ENCODE results near the gene CCDC157. TPM values are rescaled to one million over a fixed set of nuclear protein-coding genes. Genes with fewer than 3 reads are reported as not detected.
A peak's percentile ranks its signal among the peaks of the same experiment; 100 is the strongest.

The CCDC157 gene
- total and polyA plus RNA-seq, 9 of the 15 experiments (the other 6 are each of a cell fraction or from before 2014, with no cell fraction given), result 0.04 to 1.3 (median 0.68) TPM

DNA sequence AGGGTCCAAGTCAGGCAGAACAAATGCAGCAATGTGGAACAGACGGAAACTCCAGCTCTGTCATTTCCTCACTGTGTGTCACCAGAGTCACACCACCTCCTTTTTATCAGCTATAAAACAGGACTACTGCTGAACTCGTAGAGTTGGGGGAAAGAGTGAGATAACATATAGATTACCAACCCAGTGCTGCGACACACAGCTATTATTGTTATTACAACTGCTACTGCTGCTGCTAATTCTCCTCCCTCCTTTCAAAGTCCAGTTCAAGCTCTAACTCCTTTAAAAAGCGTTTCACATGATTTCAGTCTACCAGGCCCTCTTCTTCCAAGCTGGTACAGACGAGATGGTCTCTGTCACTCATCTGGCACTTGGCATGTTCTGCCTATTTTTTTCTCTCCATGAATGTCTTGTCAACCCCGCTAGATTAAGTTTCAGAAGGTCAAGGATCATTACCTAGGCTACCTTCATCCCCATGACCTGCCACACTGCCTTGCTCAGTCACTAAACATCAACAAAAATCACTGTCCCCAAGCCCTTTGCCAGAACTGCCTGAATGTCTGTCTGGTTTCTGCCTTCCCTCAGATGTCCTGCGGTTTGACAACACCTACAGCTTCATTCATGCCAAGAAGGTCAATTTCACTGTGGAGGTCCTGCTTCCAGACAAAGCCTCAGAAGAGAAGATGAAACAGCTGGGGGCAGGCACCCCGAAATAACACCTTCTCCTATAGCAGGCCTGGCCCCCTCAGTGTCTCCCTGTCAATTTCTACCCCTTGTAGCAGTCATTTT, 65.1 kb downstream of the CCDC157 start (continued):
- TF ChIP-seq, protein P1, sequence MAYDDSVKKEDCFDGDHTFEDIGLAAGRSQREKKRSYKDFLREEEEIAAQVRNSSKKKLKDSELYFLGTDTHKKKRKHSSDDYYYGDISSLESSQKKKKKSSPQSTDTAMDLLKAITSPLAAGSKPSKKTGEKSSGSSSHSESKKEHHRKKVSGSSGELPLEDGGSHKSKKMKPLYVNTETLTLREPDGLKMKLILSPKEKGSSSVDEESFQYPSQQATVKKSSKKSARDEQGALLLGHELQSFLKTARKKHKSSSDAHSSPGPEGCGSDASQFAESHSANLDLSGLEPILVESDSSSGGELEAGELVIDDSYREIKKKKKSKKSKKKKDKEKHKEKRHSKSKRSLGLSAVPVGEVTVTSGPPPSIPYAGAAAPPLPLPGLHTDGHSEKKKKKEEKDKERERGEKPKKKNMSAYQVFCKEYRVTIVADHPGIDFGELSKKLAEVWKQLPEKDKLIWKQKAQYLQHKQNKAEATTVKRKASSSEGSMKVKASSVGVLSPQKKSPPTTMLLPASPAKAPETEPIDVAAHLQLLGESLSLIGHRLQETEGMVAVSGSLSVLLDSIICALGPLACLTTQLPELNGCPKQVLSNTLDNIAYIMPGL (CRISPR knock-in tag; IDR thresholded peaks at IDR 0.05), result no peak
- no peak for TF ChIP-seq HNRNPUL1 (IDR thresholded peaks at IDR 0.05; ENCODE audit: low read length)
- TF ChIP-seq ARNT (IDR thresholded peaks at IDR 0.05), result peak; percentile 24 to 50; a peak in 2 of 4 replicates
- no peak for TF ChIP-seq U2AF2 (optimal IDR thresholded peaks at IDR 0.05; ENCODE audit: low read depth, low read length)
- TF ChIP-seq, protein P2, sequence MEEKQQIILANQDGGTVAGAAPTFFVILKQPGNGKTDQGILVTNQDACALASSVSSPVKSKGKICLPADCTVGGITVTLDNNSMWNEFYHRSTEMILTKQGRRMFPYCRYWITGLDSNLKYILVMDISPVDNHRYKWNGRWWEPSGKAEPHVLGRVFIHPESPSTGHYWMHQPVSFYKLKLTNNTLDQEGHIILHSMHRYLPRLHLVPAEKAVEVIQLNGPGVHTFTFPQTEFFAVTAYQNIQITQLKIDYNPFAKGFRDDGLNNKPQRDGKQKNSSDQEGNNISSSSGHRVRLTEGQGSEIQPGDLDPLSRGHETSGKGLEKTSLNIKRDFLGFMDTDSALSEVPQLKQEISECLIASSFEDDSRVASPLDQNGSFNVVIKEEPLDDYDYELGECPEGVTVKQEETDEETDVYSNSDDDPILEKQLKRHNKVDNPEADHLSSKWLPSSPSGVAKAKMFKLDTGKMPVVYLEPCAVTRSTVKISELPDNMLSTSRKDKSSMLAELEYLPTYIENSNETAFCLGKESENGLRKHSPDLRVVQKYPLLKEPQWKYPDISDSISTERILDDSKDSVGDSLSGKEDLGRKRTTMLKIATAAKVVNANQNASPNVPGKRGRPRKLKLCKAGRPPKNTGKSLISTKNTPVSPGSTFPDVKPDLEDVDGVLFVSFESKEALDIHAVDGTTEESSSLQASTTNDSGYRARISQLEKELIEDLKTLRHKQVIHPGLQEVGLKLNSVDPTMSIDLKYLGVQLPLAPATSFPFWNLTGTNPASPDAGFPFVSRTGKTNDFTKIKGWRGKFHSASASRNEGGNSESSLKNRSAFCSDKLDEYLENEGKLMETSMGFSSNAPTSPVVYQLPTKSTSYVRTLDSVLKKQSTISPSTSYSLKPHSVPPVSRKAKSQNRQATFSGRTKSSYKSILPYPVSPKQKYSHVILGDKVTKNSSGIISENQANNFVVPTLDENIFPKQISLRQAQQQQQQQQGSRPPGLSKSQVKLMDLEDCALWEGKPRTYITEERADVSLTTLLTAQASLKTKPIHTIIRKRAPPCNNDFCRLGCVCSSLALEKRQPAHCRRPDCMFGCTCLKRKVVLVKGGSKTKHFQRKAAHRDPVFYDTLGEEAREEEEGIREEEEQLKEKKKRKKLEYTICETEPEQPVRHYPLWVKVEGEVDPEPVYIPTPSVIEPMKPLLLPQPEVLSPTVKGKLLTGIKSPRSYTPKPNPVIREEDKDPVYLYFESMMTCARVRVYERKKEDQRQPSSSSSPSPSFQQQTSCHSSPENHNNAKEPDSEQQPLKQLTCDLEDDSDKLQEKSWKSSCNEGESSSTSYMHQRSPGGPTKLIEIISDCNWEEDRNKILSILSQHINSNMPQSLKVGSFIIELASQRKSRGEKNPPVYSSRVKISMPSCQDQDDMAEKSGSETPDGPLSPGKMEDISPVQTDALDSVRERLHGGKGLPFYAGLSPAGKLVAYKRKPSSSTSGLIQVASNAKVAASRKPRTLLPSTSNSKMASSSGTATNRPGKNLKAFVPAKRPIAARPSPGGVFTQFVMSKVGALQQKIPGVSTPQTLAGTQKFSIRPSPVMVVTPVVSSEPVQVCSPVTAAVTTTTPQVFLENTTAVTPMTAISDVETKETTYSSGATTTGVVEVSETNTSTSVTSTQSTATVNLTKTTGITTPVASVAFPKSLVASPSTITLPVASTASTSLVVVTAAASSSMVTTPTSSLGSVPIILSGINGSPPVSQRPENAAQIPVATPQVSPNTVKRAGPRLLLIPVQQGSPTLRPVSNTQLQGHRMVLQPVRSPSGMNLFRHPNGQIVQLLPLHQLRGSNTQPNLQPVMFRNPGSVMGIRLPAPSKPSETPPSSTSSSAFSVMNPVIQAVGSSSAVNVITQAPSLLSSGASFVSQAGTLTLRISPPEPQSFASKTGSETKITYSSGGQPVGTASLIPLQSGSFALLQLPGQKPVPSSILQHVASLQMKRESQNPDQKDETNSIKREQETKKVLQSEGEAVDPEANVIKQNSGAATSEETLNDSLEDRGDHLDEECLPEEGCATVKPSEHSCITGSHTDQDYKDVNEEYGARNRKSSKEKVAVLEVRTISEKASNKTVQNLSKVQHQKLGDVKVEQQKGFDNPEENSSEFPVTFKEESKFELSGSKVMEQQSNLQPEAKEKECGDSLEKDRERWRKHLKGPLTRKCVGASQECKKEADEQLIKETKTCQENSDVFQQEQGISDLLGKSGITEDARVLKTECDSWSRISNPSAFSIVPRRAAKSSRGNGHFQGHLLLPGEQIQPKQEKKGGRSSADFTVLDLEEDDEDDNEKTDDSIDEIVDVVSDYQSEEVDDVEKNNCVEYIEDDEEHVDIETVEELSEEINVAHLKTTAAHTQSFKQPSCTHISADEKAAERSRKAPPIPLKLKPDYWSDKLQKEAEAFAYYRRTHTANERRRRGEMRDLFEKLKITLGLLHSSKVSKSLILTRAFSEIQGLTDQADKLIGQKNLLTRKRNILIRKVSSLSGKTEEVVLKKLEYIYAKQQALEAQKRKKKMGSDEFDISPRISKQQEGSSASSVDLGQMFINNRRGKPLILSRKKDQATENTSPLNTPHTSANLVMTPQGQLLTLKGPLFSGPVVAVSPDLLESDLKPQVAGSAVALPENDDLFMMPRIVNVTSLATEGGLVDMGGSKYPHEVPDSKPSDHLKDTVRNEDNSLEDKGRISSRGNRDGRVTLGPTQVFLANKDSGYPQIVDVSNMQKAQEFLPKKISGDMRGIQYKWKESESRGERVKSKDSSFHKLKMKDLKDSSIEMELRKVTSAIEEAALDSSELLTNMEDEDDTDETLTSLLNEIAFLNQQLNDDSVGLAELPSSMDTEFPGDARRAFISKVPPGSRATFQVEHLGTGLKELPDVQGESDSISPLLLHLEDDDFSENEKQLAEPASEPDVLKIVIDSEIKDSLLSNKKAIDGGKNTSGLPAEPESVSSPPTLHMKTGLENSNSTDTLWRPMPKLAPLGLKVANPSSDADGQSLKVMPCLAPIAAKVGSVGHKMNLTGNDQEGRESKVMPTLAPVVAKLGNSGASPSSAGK (IDR thresholded peaks at IDR 0.05), result no peak
- no peak for TF ChIP-seq ESRRB (CRISPR knock-in tag; IDR thresholded peaks at IDR 0.05; ENCODE audit: borderline replicate concordance)
- TF ChIP-seq TCF7 (IDR thresholded peaks at IDR 0.05; ENCODE audit: borderline replicate concordance), result no peak
- no peak for TF ChIP-seq SMC3 (conservative IDR thresholded peaks at IDR 0.05; ENCODE audit: insufficient read depth, low read depth, low read length)
- no peak for TF ChIP-seq SIRT6 (IDR thresholded peaks at IDR 0.05; ENCODE audit: low read depth, low read length)
- TF ChIP-seq, protein P3, sequence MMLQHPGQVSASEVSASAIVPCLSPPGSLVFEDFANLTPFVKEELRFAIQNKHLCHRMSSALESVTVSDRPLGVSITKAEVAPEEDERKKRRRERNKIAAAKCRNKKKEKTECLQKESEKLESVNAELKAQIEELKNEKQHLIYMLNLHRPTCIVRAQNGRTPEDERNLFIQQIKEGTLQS (IDR thresholded peaks at IDR 0.05), result peak; percentile 23; the same call in 1 of the 2 replicates
- TF ChIP-seq, protein P3 (CRISPR knock-in tag; conservative IDR thresholded peaks at IDR 0.05), result no peak
